GM21619 (cell line): ENCODE results near the gene OR4M1.
"Not testable (repeated sequence)": the region's sequence is repeated elsewhere in the genome, so short reads cannot be mapped to it uniquely, and the experiment has no call there.

Source experiments
- ATAC-seq: cut with Tn5 transposase; IDR thresholded peaks from one replicate; pipeline ENCODE4 v1.9.1; 2021; ENCODE audit not compliant: unreplicated experiment

OR4M1 gene

GRCh38 chr14:19821016-19821415 lies 47.7 kb downstream of the OR4M1 start:
- not testable (repeated sequence) for ATAC-seq

GRCh38 chr14:19823178-19823577 lies 49.9 kb downstream of the OR4M1 start:
- ATAC-seq: no peak

DNA sequence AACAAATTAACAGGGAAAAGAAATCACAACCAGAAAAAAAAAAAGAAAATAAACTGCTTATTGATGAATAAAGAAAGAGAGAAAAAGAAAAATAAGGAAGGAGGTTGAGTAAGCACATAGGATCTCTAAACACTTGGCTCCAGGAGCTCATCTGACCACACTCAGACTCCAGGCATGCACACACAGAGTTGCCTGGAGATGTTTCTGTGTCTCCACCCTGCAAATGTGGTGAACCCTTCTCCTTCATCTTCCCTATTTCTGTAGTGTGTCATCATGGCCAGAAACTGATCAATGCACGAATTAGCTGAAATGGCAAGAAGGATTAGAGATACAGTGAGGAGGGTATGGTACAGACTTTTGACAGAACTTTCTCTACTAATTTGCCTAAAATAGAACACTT lies 50.5 kb downstream of the OR4M1 start:
- ATAC-seq: no peak

DNA sequence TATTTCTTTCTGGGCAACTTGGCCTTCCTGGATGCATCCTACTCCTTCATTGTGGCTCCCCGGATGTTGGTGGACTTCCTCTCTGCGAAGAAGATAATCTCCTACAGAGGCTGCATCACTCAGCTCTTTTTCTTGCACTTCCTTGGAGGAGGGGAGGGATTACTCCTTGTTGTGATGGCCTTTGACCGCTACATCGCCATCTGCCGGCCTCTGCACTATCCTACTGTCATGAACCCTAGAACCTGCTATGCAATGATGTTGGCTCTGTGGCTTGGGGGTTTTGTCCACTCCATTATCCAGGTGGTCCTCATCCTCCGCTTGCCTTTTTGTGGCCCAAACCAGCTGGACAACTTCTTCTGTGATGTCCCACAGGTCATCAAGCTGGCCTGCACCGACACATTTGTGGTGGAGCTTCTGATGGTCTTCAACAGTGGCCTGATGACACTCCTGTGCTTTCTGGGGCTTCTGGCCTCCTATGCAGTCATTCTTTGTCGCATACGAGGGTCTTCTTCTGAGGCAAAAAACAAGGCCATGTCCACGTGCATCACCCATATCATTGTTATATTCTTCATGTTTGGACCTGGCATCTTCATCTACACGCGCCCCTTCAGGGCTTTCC lies 54.4 kb downstream of the OR4M1 start:
- ATAC-seq: not testable (repeated sequence)

- ATAC-seq: no peak
Measured at GRCh38 chr14:19828314-19828713, 55.0 kb downstream of the OR4M1 start.
